Skeletal muscle tissue (tissue), 4 donors: Measurements from ENCODE around the gene CCDC71. TPM values are rescaled to one million over a fixed set of nuclear protein-coding genes. Genes with fewer than 3 reads are reported as not detected.

Experiments
- H3K27ac ChIP-seq: one replicate; pipeline ENCODE4 v1.7.0; 2013; ENCODE audit warnings: mild to moderate bottlenecking, low read depth, low read length, inconsistent platforms
- H3K27me3 ChIP-seq, 3 donors: one replicate each; pipeline ENCODE4 v1.7.0; 2013; ENCODE audit warnings: low read length in 3 of 3; ENCODE audit not compliant: control insufficient read depth in 3 of 3, insufficient read depth in 3 of 3
- H3K36me3 ChIP-seq, 3 donors: one replicate each; pipeline ENCODE4 v1.7.0; 2013; ENCODE audit warnings: low read length in 3 of 3; ENCODE audit not compliant: control insufficient read depth in 3 of 3, insufficient read depth in 3 of 3
- H3K4me1 ChIP-seq, 3 donors: one replicate each; pipeline ENCODE4 v1.7.0; 2013; ENCODE audit warnings: low read length in 3 of 3, mild to moderate bottlenecking in 3 of 3; ENCODE audit not compliant: control insufficient read depth in 3 of 3, insufficient read depth in 3 of 3
- H3K4me3 ChIP-seq, 3 donors: one replicate each; pipeline ENCODE4 v1.7.0; 2013; ENCODE audit warnings: low read length in 3 of 3
- H3K9ac ChIP-seq, 3 donors: one replicate each; pipeline ENCODE4 v1.7.0; 2013; ENCODE audit warnings: low read length in 3 of 3, mild to moderate bottlenecking in 3 of 3, moderate library complexity in 2 of 3, low read depth in 1 of 3
- H3K9me3 ChIP-seq, 3 donors: one replicate each; pipeline ENCODE4 v1.7.0; 2013; ENCODE audit warnings: low read length in 3 of 3; ENCODE audit not compliant: control insufficient read depth in 3 of 3
- total RNA-seq: library from RNA; depleted of rRNA; stranded (reverse); fragments of >200 nt; gene quantifications from one replicate; pipeline ENCODE4 v1.2.3, GENCODE V29; 2014
- donor health status: Osteomylitis.

Gene CCDC71
- total RNA-seq, 1 donor from 2014 or later, result 11.5 TPM

GRCh38 chr3:49161197-49161596 is 4.9 kb downstream of the CCDC71 start:
- no peak overlapping the region for H3K4me3 ChIP-seq
- H3K36me3 ChIP-seq, result peaks cover 19 to 24% (median 22%) of the 10 kb centered on the region in 3 donors
- no peak overlapping the region for H3K9ac ChIP-seq
- peaks cover 15 to 36% (median 32%) of the 10 kb centered on the region in 3 donors for H3K4me1 ChIP-seq
- no peak overlapping the region for H3K27ac ChIP-seq
- H3K27me3 ChIP-seq, result no peaks in the 10 kb centered on the region
- no peaks in the 10 kb centered on the region for H3K9me3 ChIP-seq

- Histone ChIP-seq H3K9me3 (no peaks in the 10 kb centered on the region), H3K27me3 (no peaks in the 10 kb centered on the region), H3K4me3 (no peak overlapping the region), H3K36me3 (peaks cover 14 to 19% (median 17%) of the 10 kb centered on the region in 3 donors), H3K9ac (no peak overlapping the region), H3K27ac (no peak overlapping the region), H3K4me1 (peaks cover 6 to 18% (median 17%) of the 10 kb centered on the region in 3 donors)
Measured at GRCh38 chr3:49158792-49159191, 7.3 kb downstream of the CCDC71 start.

DNA sequence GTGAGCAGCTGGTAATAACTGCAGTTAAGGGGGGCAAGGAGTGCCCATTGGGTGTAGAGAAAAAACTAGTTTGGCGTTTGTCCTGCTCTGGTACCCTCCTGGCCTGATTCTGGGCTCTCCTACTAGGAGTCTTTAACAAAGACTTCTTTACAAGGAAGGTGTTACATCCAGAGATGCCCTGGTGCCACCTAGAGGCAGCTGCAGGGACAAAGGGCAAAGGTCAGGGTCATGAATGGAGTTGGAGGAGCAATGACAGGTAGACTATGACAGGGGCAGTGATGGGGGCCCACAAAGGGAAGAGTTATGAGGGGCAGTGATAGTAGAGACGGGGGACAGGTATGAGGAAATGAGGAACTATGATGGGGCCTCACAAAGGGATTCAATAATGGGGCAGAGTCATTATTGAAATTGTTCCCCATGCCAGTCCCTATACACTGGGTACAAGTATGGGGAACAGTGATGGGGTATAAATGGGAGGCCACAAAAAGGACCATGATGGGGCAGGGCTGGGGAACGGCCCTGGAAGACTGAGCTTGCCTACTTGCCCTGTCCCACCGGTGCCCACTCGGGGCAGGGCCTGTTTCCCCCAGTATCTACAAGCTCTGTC is 7.9 kb downstream of the CCDC71 start:
- Histone ChIP-seq H3K36me3 (peaks cover 8 to 13% (median 11%) of the 10 kb centered on the region in 3 donors), H3K4me3 (no peak overlapping the region), H3K27ac (no peak overlapping the region), H3K9ac (no peak overlapping the region), H3K27me3 (no peaks in the 10 kb centered on the region), H3K4me1 (peaks cover 6 to 16% (median 12%) of the 10 kb centered on the region in 3 donors), H3K9me3 (no peaks in the 10 kb centered on the region)

- peaks cover 6 to 11% (median 6%) of the 10 kb centered on the region in 3 donors for H3K4me1 ChIP-seq
Measured at GRCh38 chr3:49157289-49157688, 8.8 kb downstream of the CCDC71 start.

GRCh38 chr3:49153349-49153912 is 12.7 kb downstream of the CCDC71 start:
- Histone ChIP-seq H3K9ac (no peak overlapping the region), H3K36me3 (no peaks in the 10 kb centered on the region), H3K27me3 (peaks cover 0 to 4% (median 0%) of the 10 kb centered on the region in 3 donors), H3K4me1 (no peaks in the 10 kb centered on the region), H3K9me3 (no peaks in the 10 kb centered on the region), H3K27ac (no peak overlapping the region), H3K4me3 (no peak overlapping the region)

More at GRCh38 chr3:49157289-49157688, 8.8 kb downstream of the CCDC71 start:
- no peak overlapping the region for H3K4me3 ChIP-seq
- peaks cover 2 to 5% (median 4%) of the 10 kb centered on the region in 3 donors for H3K36me3 ChIP-seq
- H3K27ac ChIP-seq, result no peak overlapping the region
- H3K27me3 ChIP-seq, result no peaks in the 10 kb centered on the region
- no peak overlapping the region for H3K9ac ChIP-seq
- no peaks in the 10 kb centered on the region for H3K9me3 ChIP-seq

DNA sequence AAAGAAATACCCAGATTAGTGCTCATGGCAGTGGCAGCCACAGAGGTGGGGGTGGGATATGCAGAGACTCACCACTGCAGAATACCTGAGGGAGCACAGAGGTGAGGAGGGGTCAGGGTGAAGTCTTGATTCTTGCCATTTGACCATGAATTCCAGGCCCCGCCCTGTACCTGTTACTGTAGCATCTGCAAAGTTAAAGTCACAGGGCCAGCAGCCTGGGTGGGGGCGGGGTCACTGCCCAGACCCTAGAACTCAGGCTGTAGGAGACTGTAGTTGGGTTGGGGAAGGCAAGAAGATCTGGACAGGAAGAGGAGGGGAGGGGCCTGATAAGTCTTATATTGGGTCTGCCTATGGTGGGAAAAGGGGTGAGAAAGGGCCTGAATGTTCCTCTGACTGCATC is 14.5 kb downstream of the CCDC71 start:
- H3K4me3 ChIP-seq, result no peak overlapping the region
- H3K4me1 ChIP-seq, result no peaks in the 10 kb centered on the region
- peaks cover 0 to 4% (median 0%) of the 10 kb centered on the region in 3 donors for H3K27me3 ChIP-seq
- H3K9me3 ChIP-seq, result no peaks in the 10 kb centered on the region
- H3K9ac ChIP-seq, result no peak overlapping the region
- no peaks in the 10 kb centered on the region for H3K36me3 ChIP-seq
- H3K27ac ChIP-seq, result no peak overlapping the region

GRCh38 chr3:49148159-49148558 is 18.0 kb downstream of the CCDC71 start:
- H3K9me3 ChIP-seq, result no peaks in the 10 kb centered on the region
- no peaks in the 10 kb centered on the region for H3K4me1 ChIP-seq
- no peak overlapping the region for H3K27ac ChIP-seq
- no peaks in the 10 kb centered on the region for H3K36me3 ChIP-seq
- no peak overlapping the region for H3K4me3 ChIP-seq
- peaks cover 0 to 4% (median 0%) of the 10 kb centered on the region in 3 donors for H3K27me3 ChIP-seq
- H3K9ac ChIP-seq, result no peak overlapping the region

DNA sequence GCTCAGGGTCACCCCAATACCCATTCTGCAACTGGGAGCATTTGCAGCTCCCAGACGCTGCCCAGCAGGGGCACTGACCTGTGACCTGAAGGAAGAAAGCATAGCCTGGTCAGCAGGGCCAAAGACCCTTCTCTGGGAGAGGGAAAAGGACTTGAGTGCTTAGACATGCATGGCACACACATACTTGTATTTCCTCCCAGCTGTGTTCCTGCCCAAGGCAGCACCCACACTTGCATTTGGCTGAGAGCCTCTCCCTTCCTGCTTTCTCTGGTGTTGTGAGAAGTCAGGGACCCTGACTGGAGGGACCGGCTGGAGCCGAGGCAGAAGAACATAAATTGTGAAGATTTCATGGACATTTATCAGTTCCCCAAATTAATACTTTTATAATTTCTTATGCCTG is 26.1 kb downstream of the CCDC71 start:
- Histone ChIP-seq H3K27ac (no peak overlapping the region), H3K4me1 (no peaks in the 10 kb centered on the region), H3K4me3 (no peak overlapping the region), H3K9me3 (no peaks in the 10 kb centered on the region), H3K36me3 (no peaks in the 10 kb centered on the region), H3K27me3 (peaks cover 0 to 10% (median 6%) of the 10 kb centered on the region in 3 donors), H3K9ac (no peak overlapping the region)

GRCh38 chr3:49135499-49135898 is 30.6 kb downstream of the CCDC71 start:
- Histone ChIP-seq H3K4me3 (no peak overlapping the region), H3K9ac (no peak overlapping the region), H3K9me3 (no peaks in the 10 kb centered on the region), H3K36me3 (peaks cover 9 to 12% (median 10%) of the 10 kb centered on the region in 3 donors), H3K4me1 (peaks cover 24 to 35% (median 27%) of the 10 kb centered on the region in 3 donors), H3K27ac (no peak overlapping the region), H3K27me3 (peaks cover 0 to 10% (median 6%) of the 10 kb centered on the region in 3 donors)

- Histone ChIP-seq H3K27me3 (peaks cover 0 to 10% (median 2%) of the 10 kb centered on the region in 3 donors), H3K9me3 (no peaks in the 10 kb centered on the region), H3K4me3 (peak overlapping the region in 1 of 3 donors; percentile 30), H3K36me3 (peaks cover 17 to 20% (median 18%) of the 10 kb centered on the region in 3 donors), H3K27ac (no peak overlapping the region), H3K4me1 (peaks cover 32 to 43% (median 34%) of the 10 kb centered on the region in 3 donors), H3K9ac (peak overlapping the region in 1 of 3 donors; percentile 14)
Measured at GRCh38 chr3:49134471-49135265, 31.5 kb downstream of the CCDC71 start.
